Brain microvascular endothelial cell (primary cell): Measurements from ENCODE around the gene ABHD17C.

Experiments
- DNase-seq: peaks from one replicate; pipeline ENCODE4 v3.0.0-alpha.2; 2020
- H3K27ac ChIP-seq: fragments of 250-450 bp; sonication (Bioruptor Pico); 2 replicates; pipeline ENCODE4 v1.5.1; 2020; ENCODE audit warnings: mild to moderate bottlenecking, moderate library complexity
- H3K27me3 ChIP-seq: fragments of 250-450 bp; sonication (Bioruptor Pico); replicated peaks from 2 replicates; pipeline ENCODE4 v1.5.1; 2020; ENCODE audit warnings: mild to moderate bottlenecking
- H3K36me3 ChIP-seq: fragments of 250-450 bp; sonication (Bioruptor Pico); replicated peaks from 2 replicates; pipeline ENCODE4 v1.5.1; 2020; ENCODE audit warnings: mild to moderate bottlenecking
- H3K4me3 ChIP-seq: 2 replicates; pipeline ENCODE4 v1.5.1; 2011; ENCODE audit warnings: low read depth, mild to moderate bottlenecking, control low read depth, low read length, moderate library complexity
- in situ Hi-C: cut with HindIII; loops from 2 replicates; pipeline ENCODE4 v1.10.0; 2017; ENCODE audit warnings: low sequenced_read_pairs, low pct_ligation_motif_present
- TF ChIP-seq, protein P1 (sequence below): IDR thresholded peaks from 2 replicates; pipeline ENCODE4 v1.5.1; 2011; ENCODE audit warnings: low read depth, mild to moderate bottlenecking, moderate library complexity, low read length, control low read depth, inconsistent platforms; ENCODE audit errors: missing control alignments

Gene ABHD17C

DNA sequence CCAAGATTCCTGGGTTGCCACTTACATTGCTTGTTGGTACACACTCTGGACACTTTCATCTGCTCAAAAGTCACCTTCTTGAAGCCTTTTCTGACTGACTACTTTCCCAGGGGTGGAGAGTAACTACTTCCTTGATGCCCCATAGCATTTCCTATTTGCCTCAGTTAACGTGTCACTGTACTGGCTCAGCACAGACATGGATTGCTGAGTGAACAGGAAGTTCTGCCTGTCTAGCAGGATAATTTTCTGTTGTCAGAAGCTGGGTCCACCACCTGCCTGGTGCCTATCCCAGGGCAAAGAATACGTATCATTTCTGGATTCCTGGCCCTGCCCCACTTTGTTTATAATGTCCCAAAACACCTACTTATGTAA lies 15.3 kb upstream of the ABHD17C start:
- in situ Hi-C loops: no loop called here
- Histone ChIP-seq H3K4me3 (no peak overlapping the region), H3K36me3 (no peaks in the 10 kb centered on the region), H3K27ac (no peak overlapping the region), H3K27me3 (no peaks in the 10 kb centered on the region)
- TF ChIP-seq, protein P1, sequence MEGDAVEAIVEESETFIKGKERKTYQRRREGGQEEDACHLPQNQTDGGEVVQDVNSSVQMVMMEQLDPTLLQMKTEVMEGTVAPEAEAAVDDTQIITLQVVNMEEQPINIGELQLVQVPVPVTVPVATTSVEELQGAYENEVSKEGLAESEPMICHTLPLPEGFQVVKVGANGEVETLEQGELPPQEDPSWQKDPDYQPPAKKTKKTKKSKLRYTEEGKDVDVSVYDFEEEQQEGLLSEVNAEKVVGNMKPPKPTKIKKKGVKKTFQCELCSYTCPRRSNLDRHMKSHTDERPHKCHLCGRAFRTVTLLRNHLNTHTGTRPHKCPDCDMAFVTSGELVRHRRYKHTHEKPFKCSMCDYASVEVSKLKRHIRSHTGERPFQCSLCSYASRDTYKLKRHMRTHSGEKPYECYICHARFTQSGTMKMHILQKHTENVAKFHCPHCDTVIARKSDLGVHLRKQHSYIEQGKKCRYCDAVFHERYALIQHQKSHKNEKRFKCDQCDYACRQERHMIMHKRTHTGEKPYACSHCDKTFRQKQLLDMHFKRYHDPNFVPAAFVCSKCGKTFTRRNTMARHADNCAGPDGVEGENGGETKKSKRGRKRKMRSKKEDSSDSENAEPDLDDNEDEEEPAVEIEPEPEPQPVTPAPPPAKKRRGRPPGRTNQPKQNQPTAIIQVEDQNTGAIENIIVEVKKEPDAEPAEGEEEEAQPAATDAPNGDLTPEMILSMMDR: no peak
- no peak for DNase-seq

DNA sequence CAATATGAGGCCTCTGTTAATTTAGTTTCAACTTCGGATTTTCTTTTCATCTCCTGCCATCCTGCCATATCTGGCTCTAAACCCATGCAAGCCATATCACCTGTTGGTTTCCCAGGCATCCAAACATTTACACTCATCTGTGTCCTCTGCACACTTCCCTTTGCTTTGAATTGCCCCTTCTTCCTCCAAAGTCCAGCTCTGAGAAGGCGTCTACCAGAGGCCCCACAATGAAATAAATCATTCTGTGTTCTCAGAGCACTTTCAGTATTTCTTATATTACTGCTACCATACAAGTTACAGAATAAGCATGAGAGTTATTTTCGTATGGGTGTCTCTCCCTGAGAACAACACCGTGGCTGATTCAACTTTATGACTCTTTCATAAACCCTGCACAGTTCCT lies 12.9 kb upstream of the ABHD17C start:
- DNase-seq: no peak
- H3K36me3 ChIP-seq: no peaks in the 10 kb centered on the region
- in situ Hi-C loops: no loop called here
- TF ChIP-seq, protein P1: no peak
- H3K4me3 ChIP-seq: no peak overlapping the region
- no peak overlapping the region for H3K27ac ChIP-seq
- no peaks in the 10 kb centered on the region for H3K27me3 ChIP-seq

DNA sequence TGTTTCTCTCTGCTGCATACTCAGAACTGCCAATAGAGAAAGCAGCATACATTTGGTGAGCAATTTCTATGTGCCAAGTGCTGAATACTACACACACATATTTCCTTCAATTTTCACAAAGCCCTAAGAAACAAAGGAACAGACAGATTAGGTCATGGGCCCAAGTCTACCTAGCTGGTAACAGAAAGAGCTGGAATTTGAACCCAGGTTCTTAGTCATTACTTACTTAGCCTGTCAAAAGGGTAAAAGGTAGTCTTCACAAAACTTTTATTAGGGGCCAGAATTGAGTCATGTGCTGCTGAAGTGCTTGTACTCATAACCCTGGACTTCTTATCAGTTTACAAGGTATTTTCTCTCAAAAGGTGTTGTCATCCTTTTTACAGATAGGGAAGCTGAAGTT lies 10.4 kb upstream of the ABHD17C start:
- DNase-seq: no peak
- Histone ChIP-seq H3K27me3 (no peaks in the 10 kb centered on the region), H3K36me3 (no peaks in the 10 kb centered on the region), H3K27ac (no peak overlapping the region), H3K4me3 (no peak overlapping the region)
- in situ Hi-C loops: no loop called here
- TF ChIP-seq, protein P1: no peak

DNA sequence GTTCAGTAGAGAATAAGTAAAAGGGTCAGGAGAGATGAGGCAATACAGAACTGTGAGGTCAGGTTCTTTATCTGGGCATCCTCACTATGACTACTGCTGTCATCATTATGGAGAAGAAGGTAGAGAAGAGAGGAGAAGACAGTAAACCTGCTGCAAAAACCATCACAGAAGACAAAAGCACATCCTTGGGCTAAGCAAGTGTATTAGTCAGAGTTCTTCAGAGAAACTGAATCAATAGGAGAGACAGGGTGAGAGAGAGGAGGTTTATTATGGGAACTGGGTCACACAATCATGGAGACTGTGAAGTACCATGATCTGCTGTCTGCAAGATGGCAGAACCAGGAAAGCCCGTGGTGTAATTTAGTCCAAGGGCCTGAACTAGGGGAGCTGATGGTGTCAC lies 9.5 kb upstream of the ABHD17C start:
- no peaks in the 10 kb centered on the region for H3K27me3 ChIP-seq
- DNase-seq: no peak
- H3K36me3 ChIP-seq: no peaks in the 10 kb centered on the region
- TF ChIP-seq, protein P1: no peak
- in situ Hi-C loops: no loop called here
- H3K27ac ChIP-seq: no peak overlapping the region
- H3K4me3 ChIP-seq: no peak overlapping the region

DNA sequence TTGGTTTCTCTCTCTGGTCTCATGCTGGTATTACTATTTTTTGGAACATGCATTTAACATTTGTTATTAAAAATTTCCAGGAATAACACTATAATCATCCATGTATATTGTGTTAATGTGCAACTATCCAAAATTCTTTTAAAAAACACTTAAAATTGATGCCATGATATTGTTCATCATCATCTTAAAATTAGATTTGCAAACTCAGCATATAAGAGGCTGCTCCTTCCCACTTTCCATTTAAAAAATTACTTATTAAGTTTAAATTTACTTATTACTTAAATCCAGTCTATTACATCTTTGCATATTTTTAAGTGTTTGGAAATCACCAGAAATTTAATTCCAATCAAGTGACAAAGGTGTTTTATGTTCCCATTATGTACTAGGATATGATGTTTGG lies 5.8 kb upstream of the ABHD17C start:
- Histone ChIP-seq H3K36me3 (no peaks in the 10 kb centered on the region), H3K4me3 (no peak overlapping the region), H3K27me3 (no peaks in the 10 kb centered on the region), H3K27ac (no peak overlapping the region)
- DNase-seq: no peak
- in situ Hi-C loops: no loop called here
- TF ChIP-seq, protein P1: no peak

DNA sequence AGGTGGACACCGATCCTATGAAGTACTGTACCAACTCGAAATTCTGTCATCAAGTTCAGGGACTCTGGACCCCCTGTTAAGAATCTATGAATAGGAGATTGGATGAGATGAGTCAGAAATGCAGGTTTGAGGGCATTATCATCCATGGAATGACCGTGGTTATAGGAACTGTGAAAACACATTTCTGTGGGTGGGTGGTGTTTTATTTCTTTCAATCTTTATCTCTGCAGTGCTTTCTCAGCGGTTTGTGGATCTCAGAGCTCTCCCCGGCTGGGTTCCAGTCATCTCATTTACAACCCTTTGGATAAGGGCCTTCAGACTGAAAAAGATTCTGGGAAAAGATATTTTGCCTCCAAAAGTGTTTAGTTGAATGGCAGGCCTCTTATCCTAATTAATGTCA lies 5.4 kb upstream of the ABHD17C start:
- Histone ChIP-seq H3K4me3 (no peak overlapping the region), H3K27me3 (no peaks in the 10 kb centered on the region), H3K36me3 (no peaks in the 10 kb centered on the region), H3K27ac (no peak overlapping the region)
- in situ Hi-C loops: no loop called here
- TF ChIP-seq, protein P1: no peak
- DNase-seq: peak; percentile 48
